LNCAP (cell line): ENCODE measurements around the gene CCT3.

Experiments
- TF ChIP-seq, protein P1 (sequence below): fragments of 450-650 bp; IDR thresholded peaks from 2 replicates; pipeline ENCODE4 v1.5.1; 2017; ENCODE audit warnings: mild to moderate bottlenecking

CCT3 gene

GRCh38 chr1:156336242-156336641, 1.9 kb downstream of the CCT3 start:
- TF ChIP-seq, protein P1, sequence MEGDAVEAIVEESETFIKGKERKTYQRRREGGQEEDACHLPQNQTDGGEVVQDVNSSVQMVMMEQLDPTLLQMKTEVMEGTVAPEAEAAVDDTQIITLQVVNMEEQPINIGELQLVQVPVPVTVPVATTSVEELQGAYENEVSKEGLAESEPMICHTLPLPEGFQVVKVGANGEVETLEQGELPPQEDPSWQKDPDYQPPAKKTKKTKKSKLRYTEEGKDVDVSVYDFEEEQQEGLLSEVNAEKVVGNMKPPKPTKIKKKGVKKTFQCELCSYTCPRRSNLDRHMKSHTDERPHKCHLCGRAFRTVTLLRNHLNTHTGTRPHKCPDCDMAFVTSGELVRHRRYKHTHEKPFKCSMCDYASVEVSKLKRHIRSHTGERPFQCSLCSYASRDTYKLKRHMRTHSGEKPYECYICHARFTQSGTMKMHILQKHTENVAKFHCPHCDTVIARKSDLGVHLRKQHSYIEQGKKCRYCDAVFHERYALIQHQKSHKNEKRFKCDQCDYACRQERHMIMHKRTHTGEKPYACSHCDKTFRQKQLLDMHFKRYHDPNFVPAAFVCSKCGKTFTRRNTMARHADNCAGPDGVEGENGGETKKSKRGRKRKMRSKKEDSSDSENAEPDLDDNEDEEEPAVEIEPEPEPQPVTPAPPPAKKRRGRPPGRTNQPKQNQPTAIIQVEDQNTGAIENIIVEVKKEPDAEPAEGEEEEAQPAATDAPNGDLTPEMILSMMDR: no peak; the same call in 1 of the 2 replicates

DNA sequence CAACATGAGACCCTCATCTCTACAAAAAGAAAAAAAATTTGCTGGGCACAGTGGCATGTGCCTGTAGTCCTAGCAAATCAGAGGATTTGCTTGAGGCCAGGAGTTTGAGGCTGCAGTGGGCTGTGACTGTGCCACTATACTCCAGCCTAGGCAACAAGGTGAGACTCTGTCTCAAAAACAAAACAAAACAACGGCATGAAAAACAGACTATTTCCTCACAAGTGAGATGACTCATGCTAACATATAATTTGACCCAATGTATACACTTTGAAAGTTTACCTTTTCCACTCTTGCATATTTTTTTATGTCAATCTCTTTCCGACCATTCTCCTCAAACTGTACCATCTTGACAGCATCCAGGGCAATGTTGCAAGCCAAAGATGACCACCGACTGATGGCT, 17.5 kb downstream of the CCT3 start:
- TF ChIP-seq, protein P1: no peak

- TF ChIP-seq, protein P1: peak; percentile 68
Observed at GRCh38 chr1:156319664-156320063, 18.4 kb downstream of the CCT3 start.

DNA sequence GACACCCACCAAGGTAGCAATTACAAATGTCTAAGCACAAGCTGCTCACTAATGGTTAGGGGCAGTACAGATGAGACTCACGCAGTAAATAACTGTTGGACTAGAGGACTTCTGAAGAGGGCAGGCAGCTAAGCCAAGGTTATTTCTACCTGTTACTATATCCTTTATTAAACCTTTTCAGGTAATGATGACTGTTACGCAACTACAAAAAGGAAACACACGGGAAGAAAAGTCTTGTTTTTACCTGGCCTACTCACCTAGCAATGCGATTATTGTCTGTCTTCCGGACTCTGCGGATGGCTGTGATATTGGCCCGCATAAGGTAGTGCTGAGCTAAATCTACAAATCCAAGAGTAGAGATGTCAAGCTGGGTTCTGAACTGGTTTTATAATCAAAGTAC, 21.2 kb downstream of the CCT3 start:
- TF ChIP-seq, protein P1: no peak

DNA sequence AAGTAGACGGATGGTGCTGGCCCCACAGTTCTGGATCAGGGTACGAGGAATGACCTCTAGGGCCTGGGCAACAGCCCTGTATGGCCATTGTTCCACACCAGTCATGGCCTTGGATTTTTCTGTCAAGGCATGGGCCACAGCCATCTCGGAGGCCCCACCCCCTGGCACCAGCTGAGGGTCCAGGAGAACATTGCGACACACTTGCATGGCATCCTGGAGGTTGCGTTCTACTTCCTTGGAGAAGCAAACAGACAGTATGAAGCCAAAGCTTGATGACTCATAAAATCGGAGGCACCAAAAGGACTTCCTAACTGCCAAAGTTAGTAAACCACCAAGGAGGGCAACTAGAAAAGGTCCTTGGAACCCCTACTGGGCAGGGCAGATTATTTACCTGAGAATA, 27.1 kb downstream of the CCT3 start:
- TF ChIP-seq, protein P1: no peak

- TF ChIP-seq, protein P1: no peak
Observed at GRCh38 chr1:156308078-156308477, 30.0 kb downstream of the CCT3 start.

DNA sequence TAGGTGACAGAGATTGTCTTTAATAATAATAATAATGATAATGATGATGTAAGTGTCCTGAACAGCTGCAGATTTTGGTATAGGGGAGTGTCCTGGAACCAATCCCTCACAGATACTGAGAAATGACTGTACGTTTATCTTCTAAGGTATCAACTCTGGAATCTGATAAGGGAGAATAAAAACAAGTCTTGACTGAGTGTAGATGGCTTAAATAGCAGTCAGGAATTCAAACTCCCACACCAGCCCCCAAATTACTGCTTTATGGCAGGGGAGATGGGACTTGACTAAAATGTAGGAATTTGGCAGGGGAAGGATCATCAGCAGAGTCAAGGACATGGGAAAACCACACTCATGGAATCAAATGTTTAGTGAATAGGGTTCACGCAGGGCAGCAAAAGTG, 32.9 kb downstream of the CCT3 start:
- TF ChIP-seq, protein P1: no peak

DNA sequence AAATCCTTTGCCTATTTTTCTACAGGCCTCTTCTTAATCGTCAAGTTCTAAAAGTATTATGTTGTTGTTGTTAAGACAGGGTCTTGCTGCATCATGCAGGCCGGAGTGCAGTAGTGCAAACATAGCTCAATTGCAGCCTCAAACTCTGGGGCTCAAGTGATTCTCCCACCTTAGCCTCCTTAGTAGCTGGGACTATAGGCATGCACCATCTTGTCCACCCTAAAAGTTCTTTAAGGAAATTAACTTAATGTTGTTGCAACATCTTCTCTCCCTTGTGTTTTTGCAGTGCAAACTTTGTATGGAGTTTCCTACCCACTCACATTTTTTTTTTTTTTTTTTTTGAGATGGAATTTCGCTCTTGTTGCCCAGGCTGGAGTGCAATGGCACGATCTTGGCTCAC, 34.9 kb downstream of the CCT3 start:
- TF ChIP-seq, protein P1: no peak
